NCI-H1694 (cell line): ENCODE data around the gene SLC14A1.

Source experiments
- DNase-seq: peaks from one replicate; lab custom pipeline; 2025; lab: John Stamatoyannopoulos, UW

SLC14A1 gene

GRCh38 chr18:45722899-45723298, 1.1 kb upstream of the SLC14A1 start:
- peak; percentile 54 for DNase-seq

- DNase-seq = no peak
Measured at GRCh38 chr18:45724601-45725000, 620 bp downstream of the SLC14A1 start.

- DNase-seq = no peak
Measured at GRCh38 chr18:45725336-45725735, 1.4 kb downstream of the SLC14A1 start.

GRCh38 chr18:45726603-45727002, 2.6 kb downstream of the SLC14A1 start:
- peak; percentile 20 for DNase-seq

GRCh38 chr18:45727068-45727467, 3.1 kb downstream of the SLC14A1 start:
- no peak for DNase-seq

GRCh38 chr18:45728336-45729010, 4.5 kb downstream of the SLC14A1 start:
- no peak for DNase-seq

- DNase-seq = no peak
Measured at GRCh38 chr18:45730832-45731575, 7.0 kb downstream of the SLC14A1 start.

- no peak for DNase-seq
Measured at GRCh38 chr18:45731716-45732115, 7.7 kb downstream of the SLC14A1 start.

- no peak for DNase-seq
Measured at GRCh38 chr18:45733535-45733934, 9.6 kb downstream of the SLC14A1 start.

- DNase-seq = no peak
Measured at GRCh38 chr18:45734505-45734904, 10.5 kb downstream of the SLC14A1 start.

GRCh38 chr18:45734944-45735343, 11.0 kb downstream of the SLC14A1 start:
- DNase-seq = no peak

GRCh38 chr18:45738660-45739059, 14.7 kb downstream of the SLC14A1 start:
- DNase-seq = no peak

- DNase-seq = no peak
Measured at GRCh38 chr18:45739268-45739667, 15.3 kb downstream of the SLC14A1 start.

GRCh38 chr18:45739848-45740247, 15.9 kb downstream of the SLC14A1 start:
- no peak for DNase-seq

- no peak for DNase-seq
Measured at GRCh38 chr18:45741056-45741455, 17.1 kb downstream of the SLC14A1 start.

GRCh38 chr18:45745817-45746461, 22.0 kb downstream of the SLC14A1 start:
- no peak for DNase-seq

- no peak for DNase-seq
Measured at GRCh38 chr18:45748501-45748900, 24.5 kb downstream of the SLC14A1 start.

GRCh38 chr18:45749918-45750689, 26.1 kb downstream of the SLC14A1 start:
- DNase-seq = no peak

- no peak for DNase-seq
Measured at GRCh38 chr18:45751766-45752165, 27.8 kb downstream of the SLC14A1 start.

- DNase-seq = no peak
Measured at GRCh38 chr18:45752681-45753080, 28.7 kb downstream of the SLC14A1 start.

- DNase-seq = no peak
Measured at GRCh38 chr18:45753286-45753685, 29.3 kb downstream of the SLC14A1 start.

GRCh38 chr18:45755934-45756333, 32.0 kb downstream of the SLC14A1 start:
- DNase-seq = no peak
